ENCODE results near the gene TNS3. TPM values are rescaled to one million over a fixed set of nuclear protein-coding genes. Genes with fewer than 3 reads are reported as not detected.

The TNS3 gene
- total RNA-seq, 1 experiment from 2014 or later = 147 TPM

DNA sequence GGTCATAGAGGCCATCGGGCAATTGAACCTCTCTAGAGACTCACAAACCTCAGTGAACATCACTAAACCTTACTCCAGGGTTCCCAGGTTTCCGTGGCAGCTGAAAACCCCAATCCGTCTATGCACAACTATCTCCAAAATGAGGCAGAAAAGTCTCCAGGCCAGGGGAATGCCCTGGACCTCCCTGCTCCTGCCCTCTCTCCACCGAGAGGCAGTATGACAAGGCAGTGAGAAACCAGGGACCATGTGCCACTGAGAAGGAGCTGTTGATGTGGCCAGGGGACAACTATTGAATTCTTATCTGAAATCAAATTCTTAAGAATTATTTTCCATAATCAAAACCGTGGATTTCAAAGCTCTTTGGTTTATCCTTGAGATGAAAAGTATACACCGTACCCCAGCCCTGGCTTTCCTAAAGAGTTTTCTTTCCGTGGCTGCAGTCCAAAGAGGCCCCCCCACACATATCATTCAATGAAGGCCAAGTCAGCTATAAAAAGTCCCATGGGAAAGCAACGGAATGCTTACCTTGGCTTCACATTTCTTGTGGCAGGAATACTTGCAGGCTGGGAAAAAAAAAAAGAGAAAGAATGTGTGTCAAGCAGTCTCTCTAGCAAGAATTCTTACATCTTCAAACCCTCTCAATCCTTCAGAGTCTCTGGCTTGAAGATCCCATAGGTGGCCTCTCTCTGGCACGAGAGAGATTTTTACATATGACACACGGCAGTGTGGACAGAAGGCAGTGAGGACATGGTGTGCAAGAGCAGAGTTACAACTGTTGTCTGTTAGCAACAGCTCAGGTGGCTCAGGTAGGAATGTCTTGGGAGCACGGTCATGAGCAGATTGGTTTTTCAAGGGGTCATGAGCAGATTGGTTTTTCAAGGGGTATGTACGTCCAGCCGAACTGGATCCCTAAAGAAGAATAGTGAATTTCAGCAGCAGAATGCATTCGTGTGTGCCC is 75.2 kb downstream of the TNS3 start:
- no peak for DNase-seq (ENCODE audit: low spot score)

GRCh38 chr7:47505312-47506007 is 76.5 kb downstream of the TNS3 start:
- DNase-seq (ENCODE audit: low spot score) = no peak

GRCh38 chr7:47504551-47505311 is 77.2 kb downstream of the TNS3 start:
- no peak for DNase-seq (ENCODE audit: low spot score)

DNA sequence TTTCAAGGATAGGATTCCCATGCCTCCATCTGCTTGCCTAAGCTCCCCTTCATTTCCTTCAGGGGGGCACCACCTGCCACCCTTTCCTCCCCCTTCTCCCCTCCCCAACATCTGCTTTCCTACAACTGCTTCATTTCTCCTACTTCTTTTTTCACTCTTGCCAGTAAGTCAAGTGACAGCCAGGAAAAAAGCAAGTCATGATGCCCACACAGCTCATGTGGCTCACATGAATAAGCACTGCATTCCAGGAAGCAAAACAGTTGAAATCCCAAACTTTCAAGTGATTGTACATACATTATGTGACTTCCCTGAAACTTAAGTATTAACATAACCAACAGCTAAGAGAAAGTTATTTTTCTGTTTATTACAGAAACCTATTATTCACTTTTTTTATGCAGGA is 78.6 kb downstream of the TNS3 start:
- DNase-seq (ENCODE audit: low spot score) = peak; percentile 83

- DNase-seq (ENCODE audit: low spot score) = no peak
These were observed 79.6 kb downstream of the TNS3 start for GRCh38 chr7:47502240-47502877.

- no peak for DNase-seq (ENCODE audit: low spot score)
These were observed 80.5 kb downstream of the TNS3 start for GRCh38 chr7:47501406-47501805.

DNA sequence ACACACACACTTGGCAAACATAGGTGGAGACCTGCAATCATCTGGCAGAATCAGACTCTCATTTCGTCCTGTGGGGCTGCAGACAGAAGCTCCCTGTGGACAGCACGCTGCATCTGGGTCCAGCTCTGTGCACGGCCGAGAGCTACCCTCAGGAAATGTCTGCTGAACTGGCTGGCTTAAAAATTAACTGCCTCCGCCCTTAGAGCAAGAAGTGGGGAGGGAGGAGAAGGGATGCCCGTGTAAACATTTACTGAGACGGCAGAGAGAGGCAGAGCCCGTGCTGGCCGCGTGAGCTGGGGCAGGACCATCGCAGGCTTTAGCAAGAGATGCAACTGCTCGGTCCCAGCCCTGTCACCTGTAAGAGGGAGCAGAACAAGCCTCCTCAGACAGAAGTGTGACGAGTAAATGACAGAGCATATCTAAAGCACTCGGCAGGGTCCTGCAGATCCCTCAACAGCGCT is 81.8 kb downstream of the TNS3 start:
- DNase-seq (ENCODE audit: low spot score) = no peak

DNA sequence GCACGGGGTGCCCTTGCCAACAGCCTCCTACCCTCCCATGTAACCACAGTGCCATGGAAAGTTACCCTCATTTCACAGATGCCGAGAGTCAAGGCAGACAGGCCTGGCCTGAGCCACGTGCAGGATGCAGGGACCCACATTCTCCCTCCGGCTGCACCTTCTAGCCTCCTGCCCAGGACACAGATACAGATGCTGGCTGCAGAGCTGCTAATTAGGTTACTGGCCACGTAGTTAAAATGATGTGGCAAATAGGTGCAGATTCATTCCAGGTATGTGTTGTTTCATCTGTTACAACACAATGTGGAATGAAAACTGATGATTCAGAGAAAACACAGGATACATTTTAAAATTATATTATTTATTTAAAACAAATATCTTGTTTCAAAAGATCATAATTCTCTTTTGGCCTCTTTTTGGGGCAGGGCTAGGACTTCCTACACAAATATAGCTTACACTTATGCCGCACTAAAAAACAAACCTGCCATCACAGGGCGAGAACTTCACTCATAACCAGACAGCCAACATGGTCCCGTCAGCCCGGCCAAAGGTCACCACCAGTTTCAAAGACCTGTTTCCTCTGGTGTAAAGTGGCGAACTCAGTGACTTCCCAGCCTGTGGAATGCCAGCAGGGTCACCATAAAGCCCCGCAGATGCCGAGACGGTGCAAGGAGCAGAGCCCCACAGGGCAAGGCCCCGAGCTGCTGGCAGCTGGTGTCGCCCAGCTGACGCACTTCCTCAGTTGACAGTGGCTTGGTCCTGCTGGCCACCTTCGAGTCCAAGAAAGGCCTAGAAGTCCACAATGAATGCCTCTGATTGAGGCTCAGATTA is 83.5 kb downstream of the TNS3 start:
- DNase-seq (ENCODE audit: low spot score) = no peak

GRCh38 chr7:47497367-47498096 is 84.4 kb downstream of the TNS3 start:
- DNase-seq (ENCODE audit: low spot score) = no peak

- no peak for DNase-seq (ENCODE audit: low spot score)
These were observed 85.2 kb downstream of the TNS3 start for GRCh38 chr7:47496666-47497065.

- no peak for DNase-seq (ENCODE audit: low spot score)
These were observed 85.8 kb downstream of the TNS3 start for GRCh38 chr7:47496056-47496665.

GRCh38 chr7:47493976-47494911 is 87.7 kb downstream of the TNS3 start:
- DNase-seq (ENCODE audit: low spot score) = no peak

GRCh38 chr7:47492716-47493325 is 89.1 kb downstream of the TNS3 start:
- no peak for DNase-seq (ENCODE audit: low spot score)

DNA sequence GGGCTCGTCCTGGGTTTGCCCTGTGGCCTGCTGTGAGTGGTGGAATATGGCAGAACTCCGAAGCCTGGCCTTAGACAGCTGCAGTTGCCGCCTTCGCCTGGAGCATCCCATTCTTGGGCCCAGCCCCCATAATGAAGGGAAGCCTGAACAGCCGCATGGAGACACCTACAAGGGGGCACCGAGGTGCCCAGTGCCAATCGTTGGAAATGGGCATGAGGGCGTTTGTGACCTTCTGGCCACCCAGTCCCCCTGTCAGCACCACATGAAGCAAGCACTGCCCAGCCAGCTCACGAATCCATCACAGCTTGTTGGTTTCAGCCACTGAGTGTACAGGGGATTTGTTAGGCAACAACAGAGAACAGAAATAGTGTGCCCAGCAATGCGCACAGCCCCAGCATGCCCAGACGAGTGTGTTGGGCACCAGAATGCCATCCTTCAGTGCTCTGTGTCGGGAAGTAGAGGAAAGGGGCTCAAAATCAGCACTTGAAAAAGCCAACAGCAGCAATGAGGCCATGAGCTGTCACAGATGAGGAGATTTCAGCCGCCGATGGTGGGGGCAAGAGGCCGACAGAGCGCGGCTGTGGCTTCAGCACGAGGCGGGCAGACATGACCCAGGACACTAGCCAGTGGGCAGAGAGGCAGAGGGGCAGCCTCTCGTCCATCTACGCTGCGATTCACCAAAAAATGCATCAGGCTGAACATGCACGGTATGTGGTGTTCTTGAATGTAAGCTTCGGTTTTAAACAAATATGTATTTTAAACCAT is 91.2 kb downstream of the TNS3 start:
- no peak for DNase-seq (ENCODE audit: low spot score)

DNA sequence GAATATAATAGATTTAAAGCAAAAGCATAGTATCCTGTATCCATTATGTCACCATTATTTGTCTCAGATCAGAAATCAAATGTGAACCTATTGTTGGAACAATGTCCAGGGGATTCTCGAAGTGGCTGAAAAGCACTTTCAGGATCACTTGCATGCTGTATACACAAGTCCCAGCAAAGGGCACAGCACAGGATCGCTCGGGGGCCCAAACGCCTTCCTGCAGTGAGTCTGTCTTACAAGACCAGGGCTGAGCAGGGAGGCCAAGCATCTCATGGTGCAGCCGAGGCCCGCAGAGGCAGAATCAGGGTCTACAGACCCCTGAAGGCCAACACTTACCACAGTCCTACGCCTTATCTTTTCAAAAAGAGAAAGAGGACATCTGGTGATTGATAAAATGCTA is 92.3 kb downstream of the TNS3 start:
- DNase-seq (ENCODE audit: low spot score) = no peak

- DNase-seq (ENCODE audit: low spot score) = no peak
These were observed 93.0 kb downstream of the TNS3 start for GRCh38 chr7:47488969-47489342.
